ENCODE measurements around the gene EIF5A. TPM values are rescaled to one million over a fixed set of nuclear protein-coding genes. Genes with fewer than 3 reads are reported as not detected.

The EIF5A gene
- total RNA-seq, 1 experiment from 2014 or later, result 1,139 TPM

- Histone ChIP-seq H3K4me1 (ENCODE audit: control insufficient read depth in 1 of 2, insufficient read depth in 2 of 2, low read length in 2 of 2) (peaks cover 13 to 39% of the 10 kb centered on the region in 2 experiments), H3K27ac (ENCODE audit: low read depth, low read length) (no peak overlapping the region), H3K9ac (ENCODE audit: low read length) (no peak overlapping the region), H3K9me3 (ENCODE audit: control insufficient read depth in 1 of 2, insufficient read depth in 1 of 2, low read depth in 1 of 2, low read length in 2 of 2) (no peaks in the 10 kb centered on the region), H3K4me2 (ENCODE audit: low read length) (no peak overlapping the region), H2AFZ (ENCODE audit: low read depth, low read length, poor library complexity, severe bottlenecking) (no peak overlapping the region), H3K27me3 (ENCODE audit: insufficient read depth, low read length) (no peaks in the 10 kb centered on the region), H3K36me3 (ENCODE audit: control insufficient read depth in 1 of 2, insufficient read depth in 2 of 2, low read length in 2 of 2) (no peaks in the 10 kb centered on the region), H3K4me3 (replicated peaks in 1 of 2; ENCODE audit: low read depth in 1 of 2, low read length in 2 of 2) (no peak overlapping the region), H3K79me2 (ENCODE audit: insufficient read depth, low read length) (peaks cover 32% of the 10 kb centered on the region), H3K9me2 (ENCODE audit: insufficient read depth) (no peaks in the 10 kb centered on the region), H4K20me1 (ENCODE audit: insufficient read depth) (0 out of 2 replicates have a peak, but pooled peaks cover 4% of the 10 kb centered on the region)
- no peak for ATAC-seq
- ChIA-PET RAD21 (ENCODE audit: low non-redundant PET in 1 of 2, low total read pairs in 2 of 2, uncharacterized antibody in 2 of 2, unreplicated experiment in 2 of 2) (no interaction called here), CTCF (interaction anchor here (0.9 to 1.3 kb wide), 4 partner anchors 19 to 303 kb away, joined by 3 to 4 read pairs (median 4); partner anchors contain the start of gene SLC2A4), POLR2A (interaction anchor here (0.7 kb wide), 1 partner anchor 209 kb away, joined by 4 read pairs; no protein-coding TSS in a partner anchor)
- TF ChIP-seq CEBPB (IDR thresholded peaks at IDR 0.05; ENCODE audit: low read depth), result no peak
- no peak for TF ChIP-seq SRF (IDR thresholded peaks at IDR 0.05; ENCODE audit: low read depth)
- no peak for TF ChIP-seq EZH2phosphoT487 (IDR thresholded peaks at IDR 0.05; ENCODE audit: borderline replicate concordance)
- no peak for TF ChIP-seq SP1 (IDR thresholded peaks at IDR 0.05; ENCODE audit: low read depth)
- TF ChIP-seq POLR2A (IDR thresholded peaks at IDR 0.05; ENCODE audit: borderline replicate concordance, extremely low read depth, insufficient read depth, insufficient read length), result no peak
- TF ChIP-seq SIN3A (IDR thresholded peaks at IDR 0.05; ENCODE audit: low read depth), result no peak
- TF ChIP-seq JUND (IDR thresholded peaks at IDR 0.05), result no peak
- TF ChIP-seq ATF3 (IDR thresholded peaks at IDR 0.05), result no peak
- no peak for TF ChIP-seq ELF1 (IDR thresholded peaks at IDR 0.05; ENCODE audit: borderline replicate concordance, low read depth)
- TF ChIP-seq POLR2AphosphoS5 (IDR thresholded peaks at IDR 0.05; ENCODE audit: low read depth, low read length), result no peak
- TF ChIP-seq ZFX (IDR thresholded peaks at IDR 0.05), result no peak
- TF ChIP-seq EGR1 (IDR thresholded peaks at IDR 0.05; ENCODE audit: low read depth), result no peak
- TF ChIP-seq ZBTB33 (IDR thresholded peaks at IDR 0.05; ENCODE audit: extremely low read depth, insufficient replicate concordance, low read length), result no peak
- no peak for TF ChIP-seq YY1 (IDR thresholded peaks at IDR 0.05; ENCODE audit: extremely low read depth, insufficient replicate concordance, low read depth, low read length)
- no TSS peak for BruUV-seq (replicated peaks)
- intact Hi-C loops (cut with micrococcal nuclease), result no loop called here
- DNase-seq (ENCODE audit: low read depth, low spot score), result no peak
These were observed 41.2 kb downstream of the EIF5A start for GRCh38 chr17:7348478-7349242.

All from HCT116 (cell line).